ENCODE data around the gene CEACAM5. TPM values are rescaled to one million over a fixed set of nuclear protein-coding genes. Genes with fewer than 3 reads are reported as not detected.

Gene CEACAM5
- total and polyA plus RNA-seq, 2 experiments from 2014 or later = 1.5 to 2.7 TPM

DNA sequence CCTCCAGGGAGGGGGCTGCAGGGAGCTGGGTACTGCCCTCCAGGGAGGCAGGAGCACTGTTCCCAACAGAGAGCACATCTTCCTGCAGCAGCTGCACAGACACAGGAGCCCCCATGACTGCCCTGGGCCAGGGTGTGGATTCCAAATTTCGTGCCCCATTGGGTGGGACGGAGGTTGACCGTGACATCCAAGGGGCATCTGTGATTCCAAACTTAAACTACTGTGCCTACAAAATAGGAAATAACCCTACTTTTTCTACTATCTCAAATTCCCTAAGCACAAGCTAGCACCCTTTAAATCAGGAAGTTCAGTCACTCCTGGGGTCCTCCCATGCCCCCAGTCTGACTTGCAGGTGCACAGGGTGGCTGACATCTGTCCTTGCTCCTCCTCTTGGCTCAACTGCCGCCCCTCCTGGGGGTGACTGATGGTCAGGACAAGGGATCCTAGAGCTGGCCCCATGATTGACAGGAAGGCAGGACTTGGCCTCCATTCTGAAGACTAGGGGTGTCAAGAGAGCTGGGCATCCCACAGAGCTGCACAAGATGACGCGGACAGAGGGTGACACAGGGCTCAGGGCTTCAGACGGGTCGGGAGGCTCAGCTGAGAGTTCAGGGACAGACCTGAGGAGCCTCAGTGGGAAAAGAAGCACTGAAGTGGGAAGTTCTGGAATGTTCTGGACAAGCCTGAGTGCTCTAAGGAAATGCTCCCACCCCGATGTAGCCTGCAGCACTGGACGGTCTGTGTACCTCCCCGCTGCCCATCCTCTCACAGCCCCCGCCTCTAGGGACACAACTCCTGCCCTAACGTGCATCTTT, 7.8 kb upstream of the CEACAM5 start:
- H3K27ac ChIP-seq = no peak overlapping the region
- DNase-seq (ENCODE audit: low spot score) = no peak

DNA sequence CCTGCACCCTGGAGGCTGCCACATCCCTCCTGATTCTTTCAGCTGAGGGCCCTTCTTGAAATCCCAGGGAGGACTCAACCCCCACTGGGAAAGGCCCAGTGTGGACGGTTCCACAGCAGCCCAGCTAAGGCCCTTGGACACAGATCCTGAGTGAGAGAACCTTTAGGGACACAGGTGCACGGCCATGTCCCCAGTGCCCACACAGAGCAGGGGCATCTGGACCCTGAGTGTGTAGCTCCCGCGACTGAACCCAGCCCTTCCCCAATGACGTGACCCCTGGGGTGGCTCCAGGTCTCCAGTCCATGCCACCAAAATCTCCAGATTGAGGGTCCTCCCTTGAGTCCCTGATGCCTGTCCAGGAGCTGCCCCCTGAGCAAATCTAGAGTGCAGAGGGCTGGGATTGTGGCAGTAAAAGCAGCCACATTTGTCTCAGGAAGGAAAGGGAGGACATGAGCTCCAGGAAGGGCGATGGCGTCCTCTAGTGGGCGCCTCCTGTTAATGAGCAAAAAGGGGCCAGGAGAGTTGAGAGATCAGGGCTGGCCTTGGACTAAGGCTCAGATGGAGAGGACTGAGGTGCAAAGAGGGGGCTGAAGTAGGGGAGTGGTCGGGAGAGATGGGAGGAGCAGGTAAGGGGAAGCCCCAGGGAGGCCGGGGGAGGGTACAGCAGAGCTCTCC, 6.9 kb upstream of the CEACAM5 start:
- Histone ChIP-seq H3K9me2 (replicated peaks; ENCODE audit: insufficient read depth) (no peaks in the 10 kb centered on the region), H3K36me3 (replicated peaks; ENCODE audit: insufficient read depth, low read depth) (no peaks in the 10 kb centered on the region), H3K27ac (no peak overlapping the region), H3K9me3 (ENCODE audit: low read depth) (no peaks in the 10 kb centered on the region), H3K79me2 (no peaks in the 10 kb centered on the region), H3K4me1 (ENCODE audit: insufficient read depth) (no peaks in the 10 kb centered on the region), H3K4me3 (no peak overlapping the region), H2AFZ (no peak overlapping the region), H3K4me2 (no peak overlapping the region), H4K20me1 (ENCODE audit: insufficient read depth, poor library complexity, severe bottlenecking) (no peaks in the 10 kb centered on the region), H3K27me3 (no peaks in the 10 kb centered on the region)
- no peak for DNase-seq (ENCODE audit: low spot score)
- 72% methylated on average over 10 of the region's 10 CpGs for WGBS (ENCODE audit: low lambda C conversion rate, missing lambda C conversion rate)
- TF ChIP-seq EZH2phosphoT487 (IDR thresholded peaks at IDR 0.05; ENCODE audit: low read depth, severe bottlenecking, unreplicated experiment) = no peak
- TF ChIP-seq, protein P1, sequence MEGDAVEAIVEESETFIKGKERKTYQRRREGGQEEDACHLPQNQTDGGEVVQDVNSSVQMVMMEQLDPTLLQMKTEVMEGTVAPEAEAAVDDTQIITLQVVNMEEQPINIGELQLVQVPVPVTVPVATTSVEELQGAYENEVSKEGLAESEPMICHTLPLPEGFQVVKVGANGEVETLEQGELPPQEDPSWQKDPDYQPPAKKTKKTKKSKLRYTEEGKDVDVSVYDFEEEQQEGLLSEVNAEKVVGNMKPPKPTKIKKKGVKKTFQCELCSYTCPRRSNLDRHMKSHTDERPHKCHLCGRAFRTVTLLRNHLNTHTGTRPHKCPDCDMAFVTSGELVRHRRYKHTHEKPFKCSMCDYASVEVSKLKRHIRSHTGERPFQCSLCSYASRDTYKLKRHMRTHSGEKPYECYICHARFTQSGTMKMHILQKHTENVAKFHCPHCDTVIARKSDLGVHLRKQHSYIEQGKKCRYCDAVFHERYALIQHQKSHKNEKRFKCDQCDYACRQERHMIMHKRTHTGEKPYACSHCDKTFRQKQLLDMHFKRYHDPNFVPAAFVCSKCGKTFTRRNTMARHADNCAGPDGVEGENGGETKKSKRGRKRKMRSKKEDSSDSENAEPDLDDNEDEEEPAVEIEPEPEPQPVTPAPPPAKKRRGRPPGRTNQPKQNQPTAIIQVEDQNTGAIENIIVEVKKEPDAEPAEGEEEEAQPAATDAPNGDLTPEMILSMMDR (IDR thresholded peaks at IDR 0.05; ENCODE audit: poor library complexity) = no peak
- TF ChIP-seq EZH2 (IDR thresholded peaks at IDR 0.05; ENCODE audit: borderline replicate concordance) = no peak

More for the DNA sequence above, 7.8 kb upstream of the CEACAM5 start:
- H2AFZ ChIP-seq = no peak overlapping the region
- H3K9me2 ChIP-seq (replicated peaks; ENCODE audit: insufficient read depth) = no peaks in the 10 kb centered on the region
- no peaks in the 10 kb centered on the region for H3K4me1 ChIP-seq (ENCODE audit: insufficient read depth)
- H3K36me3 ChIP-seq (replicated peaks; ENCODE audit: insufficient read depth, low read depth) = no peaks in the 10 kb centered on the region
- no peaks in the 10 kb centered on the region for H3K9me3 ChIP-seq (ENCODE audit: low read depth)
- H3K79me2 ChIP-seq = no peaks in the 10 kb centered on the region
- H4K20me1 ChIP-seq (ENCODE audit: insufficient read depth, poor library complexity, severe bottlenecking) = no peaks in the 10 kb centered on the region
- H3K4me3 ChIP-seq = no peak overlapping the region
- TF ChIP-seq EZH2phosphoT487 (IDR thresholded peaks at IDR 0.05; ENCODE audit: low read depth, severe bottlenecking, unreplicated experiment) (no peak), EZH2 (IDR thresholded peaks at IDR 0.05; ENCODE audit: borderline replicate concordance) (no peak)
- TF ChIP-seq, protein P1 (IDR thresholded peaks at IDR 0.05; ENCODE audit: poor library complexity) = no peak
- WGBS (ENCODE audit: low lambda C conversion rate, missing lambda C conversion rate) = 68% methylated on average over 13 of the region's 13 CpGs
- H3K27me3 ChIP-seq = no peaks in the 10 kb centered on the region
- no peak overlapping the region for H3K4me2 ChIP-seq

DNA sequence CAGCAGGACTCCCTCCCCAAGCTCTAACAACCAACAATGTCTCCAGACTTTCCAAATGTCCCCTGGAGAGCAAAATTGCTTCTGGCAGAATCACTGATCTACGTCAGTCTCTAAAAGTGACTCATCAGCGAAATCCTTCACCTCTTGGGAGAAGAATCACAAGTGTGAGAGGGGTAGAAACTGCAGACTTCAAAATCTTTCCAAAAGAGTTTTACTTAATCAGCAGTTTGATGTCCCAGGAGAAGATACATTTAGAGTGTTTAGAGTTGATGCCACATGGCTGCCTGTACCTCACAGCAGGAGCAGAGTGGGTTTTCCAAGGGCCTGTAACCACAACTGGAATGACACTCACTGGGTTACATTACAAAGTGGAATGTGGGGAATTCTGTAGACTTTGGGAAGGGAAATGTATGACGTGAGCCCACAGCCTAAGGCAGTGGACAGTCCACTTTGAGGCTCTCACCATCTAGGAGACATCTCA, 6.2 kb upstream of the CEACAM5 start:
- DNase-seq (ENCODE audit: low spot score) = no peak
- WGBS (ENCODE audit: low lambda C conversion rate, missing lambda C conversion rate) = 25% methylated on average over 3 of the region's 3 CpGs
- Histone ChIP-seq H3K9me2 (replicated peaks; ENCODE audit: insufficient read depth) (no peaks in the 10 kb centered on the region), H3K27ac (no peak overlapping the region), H3K9me3 (ENCODE audit: low read depth) (no peaks in the 10 kb centered on the region), H2AFZ (no peak overlapping the region), H3K36me3 (replicated peaks; ENCODE audit: insufficient read depth, low read depth) (no peaks in the 10 kb centered on the region), H4K20me1 (ENCODE audit: insufficient read depth, poor library complexity, severe bottlenecking) (no peaks in the 10 kb centered on the region), H3K79me2 (no peaks in the 10 kb centered on the region), H3K4me3 (no peak overlapping the region), H3K4me2 (no peak overlapping the region), H3K27me3 (no peaks in the 10 kb centered on the region), H3K4me1 (ENCODE audit: insufficient read depth) (no peaks in the 10 kb centered on the region)
- TF ChIP-seq, protein P1 (IDR thresholded peaks at IDR 0.05; ENCODE audit: poor library complexity) = no peak
- TF ChIP-seq EZH2phosphoT487 (IDR thresholded peaks at IDR 0.05; ENCODE audit: low read depth, severe bottlenecking, unreplicated experiment) (no peak), EZH2 (IDR thresholded peaks at IDR 0.05; ENCODE audit: borderline replicate concordance) (no peak)

Data from hepatocyte (in vitro differentiated cells).